Neural cell (in vitro differentiated cells): ENCODE results near the gene TNS1. TPM values are rescaled to one million over a fixed set of nuclear protein-coding genes. Genes with fewer than 3 reads are reported as not detected.

ENCODE experiments used
- H2AFZ ChIP-seq: fragments of 200-600, 300-800 bp; sonication (generic), shearing (Covaris generic); 2 replicates; pipeline ENCODE4 v1.6.0; 2014; ENCODE audit warnings: low read depth, mild to moderate bottlenecking, antibody characterized with exemption, low read length, moderate library complexity
- H3F3A ChIP-seq: fragments of 200-600 bp; shearing (Covaris generic); 2 replicates; pipeline ENCODE4 v1.6.1; 2016; ENCODE audit warnings: mild to moderate bottlenecking, moderate library complexity, mixed read lengths, antibody characterized with exemption, low read length; ENCODE audit not compliant: insufficient read depth, poor library complexity, severe bottlenecking
- H3K27ac ChIP-seq: fragments of 200-600, 300-800 bp; sonication (generic), shearing (Covaris generic); 2 replicates; pipeline ENCODE4 v1.5.1; 2014; ENCODE audit warnings: mild to moderate bottlenecking, low read length, moderate library complexity
- H3K27me3 ChIP-seq: fragments of 300-800, 200-600 bp; sonication (generic), shearing (Covaris generic); 2 replicates; pipeline ENCODE4 v1.6.0; 2014; ENCODE audit warnings: mild to moderate bottlenecking, low read depth, low read length, moderate library complexity; ENCODE audit not compliant: insufficient read depth
- H3K36me3 ChIP-seq: fragments of 300-800, 200-600 bp; sonication (generic), shearing (Covaris generic); 2 replicates; pipeline ENCODE4 v1.5.1; 2014; ENCODE audit warnings: mild to moderate bottlenecking, antibody characterized with exemption, low read length, moderate library complexity; ENCODE audit not compliant: insufficient read depth
- H3K4me2 ChIP-seq: fragments of 300-800, 200-600 bp; sonication (generic), shearing (Covaris generic); 2 replicates; pipeline ENCODE4 v1.6.0; 2014; ENCODE audit warnings: mild to moderate bottlenecking, low read length
- H3K4me3 ChIP-seq: fragments of 300-800, 200-600 bp; sonication (generic), shearing (Covaris generic); 2 replicates; pipeline ENCODE4 v1.5.1; 2014; ENCODE audit warnings: mild to moderate bottlenecking, low read length, moderate library complexity
- H3K79me2 ChIP-seq: fragments of 200-600 bp; shearing (Covaris generic); replicated peaks from 2 replicates; pipeline ENCODE4 v1.6.0; 2014; ENCODE audit warnings: mild to moderate bottlenecking, low read length, moderate library complexity; ENCODE audit not compliant: insufficient read depth
- H3K9ac ChIP-seq: fragments of 300-800, 200-600 bp; sonication (generic), shearing (Covaris generic); 2 replicates; pipeline ENCODE4 v1.6.1; 2016; ENCODE audit warnings: mild to moderate bottlenecking, low read length, mixed read lengths
- H3K9me2 ChIP-seq: fragments of 200-600 bp; shearing (Covaris generic); 2 replicates; pipeline ENCODE4 v1.6.1; 2016; ENCODE audit warnings: mild to moderate bottlenecking, low read length, mixed read lengths; ENCODE audit not compliant: insufficient read depth
- H3K9me3 ChIP-seq: fragments of 200-600, 300-800 bp; sonication (generic), shearing (Covaris generic); 2 replicates; pipeline ENCODE4 v1.6.1; 2016; ENCODE audit warnings: mild to moderate bottlenecking, mixed run types, low read length, moderate library complexity, mixed read lengths
- H4K20me1 ChIP-seq: fragments of 200-600 bp; shearing (Covaris generic); 2 replicates; pipeline ENCODE4 v1.6.1; 2016; ENCODE audit warnings: mild to moderate bottlenecking, mixed run types; ENCODE audit not compliant: insufficient read depth
- EP300 ChIP-seq: fragments of 450-650 bp; conservative IDR thresholded peaks from 2 replicates; pipeline ENCODE4 v1.6.1; 2014; ENCODE audit warnings: antibody characterized with exemption, mild to moderate bottlenecking, moderate library complexity; ENCODE audit not compliant: poor library complexity, severe bottlenecking
- EZH2 ChIP-seq: fragments of 200-600, 300-800 bp; shearing (Covaris generic), sonication (generic); IDR thresholded peaks from 2 replicates; pipeline ENCODE4 v1.6.1; 2014; ENCODE audit warnings: antibody characterized with exemption, low read length, borderline replicate concordance, mild to moderate bottlenecking; ENCODE audit not compliant: insufficient read depth, poor library complexity, severe bottlenecking
- MXI1 ChIP-seq: fragments of 450-650 bp; conservative IDR thresholded peaks from 2 replicates; pipeline ENCODE4 v1.6.1; 2014; ENCODE audit warnings: antibody characterized with exemption, mild to moderate bottlenecking; ENCODE audit not compliant: poor library complexity, severe bottlenecking
- POLR2AphosphoS5 ChIP-seq: IDR thresholded peaks from 2 replicates; pipeline ENCODE4 v1.6.1; 2012
- RAD21 ChIP-seq: fragments of 450-650 bp; conservative IDR thresholded peaks from 2 replicates; pipeline ENCODE4 v1.6.1; 2014; ENCODE audit warnings: antibody characterized with exemption, mild to moderate bottlenecking, moderate library complexity
- SMC3 ChIP-seq: fragments of 450-650 bp; conservative IDR thresholded peaks from 2 replicates; pipeline ENCODE4 v1.6.1; 2014; ENCODE audit warnings: antibody characterized with exemption, mild to moderate bottlenecking, moderate library complexity; ENCODE audit not compliant: poor library complexity
- TAF1 ChIP-seq: IDR thresholded peaks from 2 replicates; pipeline ENCODE4 v1.6.1; 2012; ENCODE audit warnings: low read depth
- polyA plus RNA-seq: library from polyadenylated mRNA; depleted of rRNA; stranded (reverse); fragments of >200 nt; gene quantifications from 2 replicates; pipeline ENCODE4 v1.2.3, GENCODE V29; 2014
- TF ChIP-seq, protein P1 (sequence below): IDR thresholded peaks from 2 replicates; pipeline ENCODE4 v1.6.1; 2012; ENCODE audit warnings: borderline replicate concordance
- TF ChIP-seq, protein P2 (sequence below): fragments of 450-650 bp; IDR thresholded peaks from 2 replicates; pipeline ENCODE4 v1.5.1; 2014; ENCODE audit warnings: antibody characterized with exemption, mild to moderate bottlenecking, moderate library complexity; ENCODE audit not compliant: poor library complexity, severe bottlenecking

TNS1 gene
- polyA plus RNA-seq, 1 donor from 2014 or later: 1.5 TPM

DNA sequence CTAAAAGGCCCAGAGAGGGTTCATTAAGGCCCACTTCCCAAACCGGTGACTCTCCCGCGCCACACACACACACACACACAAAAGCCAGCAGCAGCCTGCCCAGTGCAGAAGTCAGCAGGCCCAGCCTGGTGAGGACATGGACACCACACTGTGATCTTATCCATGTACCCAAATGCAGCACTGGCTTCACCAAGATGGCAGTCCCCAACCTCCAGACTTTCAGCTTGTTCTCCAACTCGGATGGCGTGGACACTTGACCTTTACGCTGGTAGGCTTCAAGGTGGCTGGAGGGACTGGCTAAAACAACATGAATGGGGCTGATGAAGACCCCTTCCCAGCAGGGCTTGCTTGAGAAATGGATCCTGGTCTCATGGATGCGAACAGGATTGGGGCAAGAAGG, 50.4 kb downstream of the TNS1 start:
- no peaks in the 10 kb centered on the region for H3K9me3 ChIP-seq
- no peak overlapping the region for H2AFZ ChIP-seq
- H3K79me2 ChIP-seq: no peaks in the 10 kb centered on the region
- H3K9ac ChIP-seq: no peak overlapping the region
- no peaks in the 10 kb centered on the region for H4K20me1 ChIP-seq
- H3K4me2 ChIP-seq: no peak overlapping the region
- no peaks in the 10 kb centered on the region for H3K27me3 ChIP-seq
- H3K9me2 ChIP-seq: no peaks in the 10 kb centered on the region
- H3K36me3 ChIP-seq: no peaks in the 10 kb centered on the region
- H3K27ac ChIP-seq: no peak overlapping the region
- no peak for TF ChIP-seq EP300
- TF ChIP-seq POLR2AphosphoS5: no peak
- TF ChIP-seq, protein P1, sequence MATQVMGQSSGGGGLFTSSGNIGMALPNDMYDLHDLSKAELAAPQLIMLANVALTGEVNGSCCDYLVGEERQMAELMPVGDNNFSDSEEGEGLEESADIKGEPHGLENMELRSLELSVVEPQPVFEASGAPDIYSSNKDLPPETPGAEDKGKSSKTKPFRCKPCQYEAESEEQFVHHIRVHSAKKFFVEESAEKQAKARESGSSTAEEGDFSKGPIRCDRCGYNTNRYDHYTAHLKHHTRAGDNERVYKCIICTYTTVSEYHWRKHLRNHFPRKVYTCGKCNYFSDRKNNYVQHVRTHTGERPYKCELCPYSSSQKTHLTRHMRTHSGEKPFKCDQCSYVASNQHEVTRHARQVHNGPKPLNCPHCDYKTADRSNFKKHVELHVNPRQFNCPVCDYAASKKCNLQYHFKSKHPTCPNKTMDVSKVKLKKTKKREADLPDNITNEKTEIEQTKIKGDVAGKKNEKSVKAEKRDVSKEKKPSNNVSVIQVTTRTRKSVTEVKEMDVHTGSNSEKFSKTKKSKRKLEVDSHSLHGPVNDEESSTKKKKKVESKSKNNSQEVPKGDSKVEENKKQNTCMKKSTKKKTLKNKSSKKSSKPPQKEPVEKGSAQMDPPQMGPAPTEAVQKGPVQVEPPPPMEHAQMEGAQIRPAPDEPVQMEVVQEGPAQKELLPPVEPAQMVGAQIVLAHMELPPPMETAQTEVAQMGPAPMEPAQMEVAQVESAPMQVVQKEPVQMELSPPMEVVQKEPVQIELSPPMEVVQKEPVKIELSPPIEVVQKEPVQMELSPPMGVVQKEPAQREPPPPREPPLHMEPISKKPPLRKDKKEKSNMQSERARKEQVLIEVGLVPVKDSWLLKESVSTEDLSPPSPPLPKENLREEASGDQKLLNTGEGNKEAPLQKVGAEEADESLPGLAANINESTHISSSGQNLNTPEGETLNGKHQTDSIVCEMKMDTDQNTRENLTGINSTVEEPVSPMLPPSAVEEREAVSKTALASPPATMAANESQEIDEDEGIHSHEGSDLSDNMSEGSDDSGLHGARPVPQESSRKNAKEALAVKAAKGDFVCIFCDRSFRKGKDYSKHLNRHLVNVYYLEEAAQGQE: no peak
- TF ChIP-seq, protein P2, sequence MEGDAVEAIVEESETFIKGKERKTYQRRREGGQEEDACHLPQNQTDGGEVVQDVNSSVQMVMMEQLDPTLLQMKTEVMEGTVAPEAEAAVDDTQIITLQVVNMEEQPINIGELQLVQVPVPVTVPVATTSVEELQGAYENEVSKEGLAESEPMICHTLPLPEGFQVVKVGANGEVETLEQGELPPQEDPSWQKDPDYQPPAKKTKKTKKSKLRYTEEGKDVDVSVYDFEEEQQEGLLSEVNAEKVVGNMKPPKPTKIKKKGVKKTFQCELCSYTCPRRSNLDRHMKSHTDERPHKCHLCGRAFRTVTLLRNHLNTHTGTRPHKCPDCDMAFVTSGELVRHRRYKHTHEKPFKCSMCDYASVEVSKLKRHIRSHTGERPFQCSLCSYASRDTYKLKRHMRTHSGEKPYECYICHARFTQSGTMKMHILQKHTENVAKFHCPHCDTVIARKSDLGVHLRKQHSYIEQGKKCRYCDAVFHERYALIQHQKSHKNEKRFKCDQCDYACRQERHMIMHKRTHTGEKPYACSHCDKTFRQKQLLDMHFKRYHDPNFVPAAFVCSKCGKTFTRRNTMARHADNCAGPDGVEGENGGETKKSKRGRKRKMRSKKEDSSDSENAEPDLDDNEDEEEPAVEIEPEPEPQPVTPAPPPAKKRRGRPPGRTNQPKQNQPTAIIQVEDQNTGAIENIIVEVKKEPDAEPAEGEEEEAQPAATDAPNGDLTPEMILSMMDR: no peak
- no peak for TF ChIP-seq SMC3
- TF ChIP-seq TAF1: no peak
- TF ChIP-seq RAD21: no peak
- no peak for TF ChIP-seq EZH2
- no peak for TF ChIP-seq MXI1
- H3F3A ChIP-seq: no peaks in the 10 kb centered on the region
- H3K4me3 ChIP-seq: no peak overlapping the region

DNA sequence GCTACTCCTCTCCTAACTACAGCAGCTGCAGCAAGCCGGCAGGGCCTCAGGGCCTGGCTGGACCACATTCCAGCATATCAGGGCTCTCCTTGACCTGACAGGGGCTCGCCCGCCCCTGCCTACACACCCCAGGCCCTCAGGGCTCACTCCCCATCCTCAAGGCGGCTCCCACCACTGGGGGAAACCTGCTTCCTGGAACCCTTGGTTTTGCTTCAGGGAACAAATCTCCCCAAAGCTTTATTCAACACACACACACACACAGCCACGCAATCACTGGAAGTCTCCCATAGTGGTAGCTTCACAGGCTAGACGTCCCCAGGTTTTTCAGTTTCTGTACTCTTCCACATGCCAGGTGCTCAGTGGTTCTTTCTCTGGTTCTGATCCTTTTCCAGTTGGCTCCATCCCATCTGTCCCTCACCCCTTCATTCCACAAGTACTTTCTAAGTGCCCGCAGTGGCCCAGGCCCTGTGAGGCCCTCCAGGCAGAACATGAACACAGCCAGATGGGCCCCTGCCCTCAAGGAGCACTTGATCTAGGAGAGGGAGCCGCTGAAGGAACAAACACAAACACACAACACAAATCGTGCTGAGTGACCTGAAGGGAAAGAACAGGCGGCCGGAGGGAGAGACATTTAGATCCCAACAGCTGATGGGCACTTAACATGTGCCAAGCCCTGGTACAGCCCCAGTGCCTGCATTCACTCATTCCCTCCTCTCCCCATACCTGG, 51.1 kb downstream of the TNS1 start:
- Histone ChIP-seq H3K9me3 (no peaks in the 10 kb centered on the region), H3K36me3 (no peaks in the 10 kb centered on the region), H3K4me2 (no peak overlapping the region), H3K9ac (no peak overlapping the region), H4K20me1 (no peaks in the 10 kb centered on the region), H3F3A (no peaks in the 10 kb centered on the region), H3K9me2 (no peaks in the 10 kb centered on the region), H3K27me3 (no peaks in the 10 kb centered on the region), H3K79me2 (no peaks in the 10 kb centered on the region), H3K27ac (no peak overlapping the region), H2AFZ (no peak overlapping the region), H3K4me3 (no peak overlapping the region)
- TF ChIP-seq TAF1 (no peak), SMC3 (no peak), EP300 (no peak), MXI1 (no peak), EZH2 (no peak), POLR2AphosphoS5 (no peak), RAD21 (no peak)
- TF ChIP-seq, protein P2: no peak
- TF ChIP-seq, protein P1: no peak
